ENCODE data around the gene FOSB. TPM values are rescaled to one million over a fixed set of nuclear protein-coding genes. Genes with fewer than 3 reads are reported as not detected.
"Not testable (repeated sequence)": the region's sequence is repeated elsewhere in the genome, so short reads cannot be mapped to it uniquely, and the experiment has no call there.

The FOSB gene
- total RNA-seq, 2 experiments from 2014 or later, result 2.8 to 3.9 TPM

DNA sequence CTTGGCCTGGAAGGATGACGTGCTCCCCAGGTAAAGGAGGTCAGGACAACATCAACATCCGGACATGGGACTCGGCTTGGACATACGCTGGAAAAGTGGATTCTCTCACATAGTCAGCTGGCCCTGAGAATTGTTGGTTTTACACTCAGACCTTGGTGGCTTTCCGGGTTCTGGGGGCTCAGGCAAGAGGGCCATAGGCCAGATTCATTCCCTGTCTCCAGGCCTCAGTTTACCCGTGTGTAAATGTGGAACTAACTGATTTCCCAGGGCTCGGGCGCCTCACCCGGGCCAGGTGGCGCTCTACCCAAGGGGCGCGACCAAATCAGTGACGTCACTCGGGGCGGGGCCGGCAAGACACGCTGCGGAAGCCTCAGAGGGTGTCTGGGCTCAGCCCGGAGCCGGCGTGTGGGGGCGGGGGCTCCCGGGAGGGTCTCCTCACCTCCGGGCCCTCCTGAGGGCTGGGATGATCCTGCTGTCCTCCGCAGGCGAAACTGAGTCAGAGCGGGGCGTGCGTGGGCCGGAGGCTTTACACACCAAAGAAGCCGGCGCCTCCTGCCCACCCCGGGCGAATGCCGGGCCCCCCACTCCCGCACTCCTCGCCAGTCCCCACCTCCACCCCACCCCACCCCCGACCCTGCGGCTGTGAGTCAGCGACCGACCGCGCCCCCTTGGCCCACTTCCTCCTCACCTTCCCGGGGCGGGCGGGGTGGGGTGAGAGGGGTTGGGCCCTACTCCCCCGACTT lies 38.6 kb downstream of the FOSB start:
- ChIA-PET CTCF (interaction anchor here (0.6 to 2.2 kb wide), 9 partner anchors 9 to 132 kb away, joined by 3 to 12 read pairs (median 6); partner anchors contain the start of genes EML2 and RTN2), POLR2A (interaction anchor here (0.7 kb wide), 1 partner anchor 28 kb away, joined by 4 read pairs; no protein-coding TSS in a partner anchor)

DNA sequence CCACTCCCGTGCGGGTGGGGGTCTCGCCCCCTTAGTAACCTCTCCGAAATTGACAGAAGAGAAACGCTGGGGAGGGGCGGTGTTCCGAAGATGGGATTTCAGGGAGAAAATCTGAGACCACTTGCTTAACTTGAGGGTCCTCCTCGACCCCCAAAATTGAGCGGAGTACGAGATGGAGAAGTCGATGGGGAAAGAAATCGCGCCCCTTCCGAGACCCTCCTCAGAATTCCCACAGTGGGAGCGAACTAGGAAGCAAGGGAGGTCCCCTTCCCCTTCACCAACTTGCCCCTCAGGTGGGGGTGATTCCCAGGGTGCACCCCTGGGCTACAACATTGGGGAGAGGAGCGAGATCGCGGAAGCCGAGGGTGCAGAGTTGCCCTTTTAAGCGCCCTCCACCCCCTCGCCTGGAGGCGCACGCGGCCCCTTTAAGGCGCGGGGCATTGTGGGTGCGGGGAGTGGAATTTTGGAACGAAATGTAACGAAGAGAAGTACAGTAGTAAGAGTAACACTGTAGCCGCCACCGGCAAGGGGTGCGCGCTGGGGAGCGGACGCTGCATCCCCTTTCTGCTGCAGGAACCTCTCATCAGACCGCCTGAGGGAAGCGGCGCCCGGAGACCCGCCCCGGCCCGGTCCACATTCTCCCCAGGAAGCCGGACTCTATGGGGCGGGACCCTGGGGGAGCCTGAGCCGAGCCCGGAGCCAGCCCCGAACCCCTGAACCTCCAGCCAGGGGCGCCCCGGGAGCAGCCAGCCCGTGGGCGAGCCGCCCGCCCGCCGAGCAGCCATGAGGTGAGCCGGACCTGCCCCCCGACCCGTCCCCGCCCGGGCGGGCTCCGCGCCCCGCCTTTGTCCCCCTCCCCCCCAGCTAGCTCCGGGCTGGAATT lies 39.4 kb downstream of the FOSB start, which contains the start of gene VASP:
Gene VASP (plus strand): TSS at position 491 of the 883 bp plus-strand sequence. CDS start 293 bp downstream, at position 784.
- POLR2A ChIA-PET, result interaction anchor here (0.5 to 1.3 kb wide), 3 partner anchors 56 to 137 kb away, joined by 3 to 10 read pairs (median 4); no protein-coding TSS in a partner anchor
- CTCF ChIA-PET, result interaction anchor here (1.4 to 1.6 kb wide), 2 partner anchors 13 to 135 kb away, joined by 5 to 7 read pairs; no protein-coding TSS in a partner anchor

- ChIA-PET CTCF (interaction anchor here (1.0 to 1.6 kb wide), 4 partner anchors 8 to 134 kb away, joined by 3 to 7 read pairs (median 4); no protein-coding TSS in a partner anchor), POLR2A (interaction anchor here (0.5 to 1.3 kb wide), 3 partner anchors 56 to 136 kb away, joined by 3 to 10 read pairs (median 4); no protein-coding TSS in a partner anchor)
Observed at GRCh38 chr19:45507872-45508416, 40.1 kb downstream of the FOSB start.

GRCh38 chr19:45508417-45508860 lies 40.6 kb downstream of the FOSB start:
- POLR2A ChIA-PET, result interaction anchor here (1.2 to 1.3 kb wide), 2 partner anchors 133 to 136 kb away, joined by 4 to 10 read pairs; no protein-coding TSS in a partner anchor
- CTCF ChIA-PET, result interaction anchor here (1.0 to 1.6 kb wide), 4 partner anchors 9 to 134 kb away, joined by 3 to 7 read pairs (median 4); no protein-coding TSS in a partner anchor

DNA sequence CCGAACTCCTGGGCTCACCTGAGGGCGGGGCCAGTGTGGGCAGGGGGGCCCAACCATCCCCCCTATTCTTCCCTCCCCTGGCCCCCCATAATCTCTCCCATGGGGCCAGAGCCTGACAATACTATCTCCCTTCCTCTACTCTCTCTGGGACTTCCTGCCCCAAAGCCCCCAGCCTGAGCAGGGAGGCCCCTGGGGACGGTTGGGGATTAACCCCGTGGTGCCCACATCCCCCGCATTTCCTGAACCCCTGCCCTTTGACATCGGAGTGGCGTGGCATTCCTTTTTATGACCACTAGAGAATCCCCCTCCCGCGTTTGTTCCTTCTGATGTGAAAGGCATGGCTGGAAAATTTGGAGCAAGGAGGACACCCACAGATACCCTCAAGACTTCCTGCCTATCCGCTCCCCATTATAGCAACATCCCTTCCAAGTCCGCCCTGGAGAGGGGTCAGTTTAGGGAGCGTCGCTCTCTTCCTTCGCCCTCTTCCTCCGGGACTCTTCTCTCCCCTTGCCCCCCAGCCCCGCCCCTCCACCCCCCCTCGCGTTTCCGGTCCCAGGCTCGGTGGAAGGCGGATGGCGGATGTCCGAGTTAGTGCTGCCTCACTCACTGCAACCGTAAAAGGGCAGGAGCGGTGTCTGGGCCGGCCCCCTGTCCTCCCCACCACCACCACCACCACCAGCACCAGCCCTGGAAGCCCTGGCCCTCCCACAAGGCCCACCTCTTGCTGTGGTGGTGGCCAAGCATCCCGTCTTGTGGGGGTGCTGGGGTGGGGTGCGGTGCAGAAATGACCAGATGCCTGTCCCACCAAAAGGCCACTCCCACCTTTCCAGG lies 41.3 kb downstream of the FOSB start:
- ChIA-PET CTCF (interaction anchor here (0.6 to 1.8 kb wide), 7 partner anchors 9 to 268 kb away, joined by 3 to 7 read pairs (median 3); partner anchors contain the start of gene PPM1N), POLR2A (interaction anchor here (1.2 kb wide), 1 partner anchor 135 kb away, joined by 4 read pairs; no protein-coding TSS in a partner anchor)

DNA sequence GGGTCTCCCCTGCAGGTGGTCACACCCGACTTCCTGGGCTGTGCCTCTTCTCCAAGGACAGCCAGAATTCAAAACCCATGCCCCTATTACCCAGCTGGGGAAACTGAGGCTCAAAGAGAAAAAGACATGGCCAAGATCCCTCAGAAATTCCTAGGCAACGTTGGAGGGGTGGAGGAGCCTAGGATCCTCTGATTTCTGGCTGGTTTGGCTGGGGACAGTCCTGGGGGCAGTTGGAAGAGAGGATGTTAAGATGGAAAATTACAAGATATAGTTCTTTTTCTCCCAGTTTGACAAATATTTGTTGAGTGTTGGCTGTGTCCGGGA lies 41.9 kb downstream of the FOSB start:
- POLR2A ChIA-PET, result no interaction called here
- CTCF ChIA-PET, result interaction anchor here (0.6 to 1.8 kb wide), 5 partner anchors 12 to 268 kb away, joined by 3 to 7 read pairs (median 3); partner anchors contain the start of gene PPM1N

DNA sequence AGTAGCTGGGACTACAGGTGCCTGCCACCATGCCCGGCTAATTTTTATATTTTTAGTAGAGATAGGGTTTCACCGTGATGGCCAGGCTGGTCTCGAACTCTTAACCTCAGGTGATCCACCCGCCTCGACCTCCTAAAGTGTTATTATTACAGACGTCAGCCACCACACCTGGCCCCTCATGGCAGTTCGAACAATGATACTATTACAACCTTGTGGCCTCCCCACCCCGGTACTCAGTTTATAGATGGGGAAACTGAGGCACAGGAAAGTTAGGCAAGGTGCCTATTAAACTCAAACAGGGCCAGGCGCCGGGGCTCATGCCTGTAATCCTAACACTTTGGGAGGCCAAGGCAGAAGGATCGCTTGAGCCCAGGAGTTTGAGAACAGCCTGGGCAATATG lies 42.6 kb downstream of the FOSB start:
- POLR2A ChIA-PET, result not testable (repeated sequence)
- CTCF ChIA-PET, result interaction anchor here (0.5 to 1.8 kb wide), 5 partner anchors 12 to 158 kb away, joined by 3 to 7 read pairs (median 3); partner anchors contain the start of gene PPM1N

DNA sequence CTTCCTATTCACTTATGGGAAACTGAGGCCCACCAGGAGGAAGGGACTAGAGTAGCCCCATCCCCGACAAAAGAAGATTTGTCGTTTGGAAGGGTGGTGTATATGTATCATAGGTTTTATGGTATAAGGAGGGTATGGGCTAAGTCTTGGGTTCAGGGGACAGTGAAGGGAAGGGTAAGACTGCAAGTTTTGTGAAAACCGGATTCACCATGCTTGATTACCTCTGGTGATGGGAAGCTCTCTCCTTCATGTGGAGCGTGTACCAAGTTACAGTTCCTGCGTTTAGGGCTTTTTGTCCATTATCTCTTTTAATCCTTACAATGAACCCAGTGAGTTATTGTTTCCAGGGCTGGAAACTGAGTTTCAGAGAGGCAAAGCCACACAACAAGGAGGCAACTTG lies 43.3 kb downstream of the FOSB start:
- ChIA-PET POLR2A (no interaction called here), CTCF (interaction anchor here (0.5 to 1.8 kb wide), 4 partner anchors 32 to 761 kb away, joined by 3 to 7 read pairs (median 4); no protein-coding TSS in a partner anchor)

DNA sequence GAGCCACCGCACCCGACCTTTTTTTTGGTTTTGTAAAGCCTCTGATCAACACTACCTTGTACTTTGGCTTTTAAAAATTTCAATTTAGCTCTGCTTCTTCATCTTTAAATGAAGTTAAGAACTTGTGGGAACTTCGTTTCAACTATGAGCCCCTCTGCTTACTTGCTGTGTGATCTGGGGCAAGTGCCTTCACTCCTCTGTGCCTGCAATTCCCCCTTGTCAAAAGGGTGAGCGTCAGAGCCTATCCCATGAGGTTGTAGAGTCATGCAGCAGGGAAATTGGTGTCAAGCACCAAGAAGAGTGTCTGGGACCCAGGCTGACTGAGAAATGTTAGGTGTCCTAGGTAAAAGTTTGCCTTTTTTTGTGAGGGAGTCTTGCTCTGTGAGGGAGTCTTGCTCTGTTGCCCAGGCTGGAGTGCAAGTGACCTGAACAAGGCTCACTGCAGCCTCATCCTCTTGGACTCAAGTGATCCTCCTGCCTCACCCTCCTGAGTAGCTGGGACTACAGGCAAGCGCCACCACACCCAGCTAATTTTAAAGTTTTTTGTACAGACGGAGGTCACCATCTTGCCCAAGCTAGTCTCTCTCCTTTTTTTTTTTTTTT lies 45.2 kb downstream of the FOSB start:
- POLR2A ChIA-PET, result no interaction called here

GRCh38 chr19:45514376-45515051 lies 46.7 kb downstream of the FOSB start:
- ChIA-PET POLR2A (interaction anchor here (1.5 kb wide), 1 partner anchor 127 kb away, joined by 3 read pairs; no protein-coding TSS in a partner anchor), CTCF (interaction anchor here (1.0 to 2.9 kb wide), 5 partner anchors 9 to 178 kb away, joined by 3 to 16 read pairs (median 5); partner anchors contain the start of gene QPCTL)

More for the DNA sequence above, 45.2 kb downstream of the FOSB start:
- CTCF ChIA-PET, result interaction anchor here (0.7 to 1.2 kb wide), 2 partner anchors 27 to 43 kb away, joined by 3 read pairs; no protein-coding TSS in a partner anchor

DNA sequence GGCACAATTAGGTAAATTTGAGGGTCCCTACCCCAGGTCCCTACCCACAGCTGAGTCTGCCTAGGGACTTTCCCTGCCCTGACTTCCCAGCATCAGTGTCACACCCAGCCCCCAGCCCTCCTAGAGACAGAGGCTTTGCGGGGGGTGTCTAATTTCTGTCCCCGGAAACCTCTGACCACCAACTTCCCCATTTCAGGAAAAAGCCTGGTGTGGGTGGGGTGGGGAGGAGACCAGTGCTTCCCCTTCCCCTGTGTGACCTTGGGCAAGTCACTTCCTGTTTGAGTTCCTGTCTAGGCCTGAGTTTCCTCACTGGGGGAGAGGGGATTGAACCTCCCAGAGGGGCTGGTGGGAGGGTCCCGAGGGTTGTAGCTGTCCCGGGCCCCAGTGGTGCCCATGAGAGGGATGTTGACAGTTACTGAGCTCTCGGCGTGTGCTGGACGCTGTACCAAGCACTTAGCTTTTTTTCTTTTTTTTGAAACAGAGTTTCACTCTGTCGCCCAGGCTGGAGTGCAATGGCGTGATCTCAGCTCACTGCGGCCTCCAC lies 47.4 kb downstream of the FOSB start:
- ChIA-PET POLR2A (interaction anchor here (0.7 to 1.5 kb wide), 2 partner anchors 47 to 126 kb away, joined by 3 to 6 read pairs; no protein-coding TSS in a partner anchor), CTCF (interaction anchor here (1.0 to 2.9 kb wide), 8 partner anchors 10 to 177 kb away, joined by 3 to 16 read pairs (median 4); partner anchors contain the start of gene QPCTL)

GRCh38 chr19:45515807-45516401 lies 48.1 kb downstream of the FOSB start:
- ChIA-PET POLR2A (interaction anchor here (0.6 to 1.5 kb wide), 3 partner anchors 47 to 169 kb away, joined by 3 to 6 read pairs (median 3); no protein-coding TSS in a partner anchor), CTCF (interaction anchor here (0.6 to 2.9 kb wide), 10 partner anchors 10 to 177 kb away, joined by 3 to 16 read pairs (median 4); partner anchors contain the start of genes GPR4 and QPCTL)

DNA sequence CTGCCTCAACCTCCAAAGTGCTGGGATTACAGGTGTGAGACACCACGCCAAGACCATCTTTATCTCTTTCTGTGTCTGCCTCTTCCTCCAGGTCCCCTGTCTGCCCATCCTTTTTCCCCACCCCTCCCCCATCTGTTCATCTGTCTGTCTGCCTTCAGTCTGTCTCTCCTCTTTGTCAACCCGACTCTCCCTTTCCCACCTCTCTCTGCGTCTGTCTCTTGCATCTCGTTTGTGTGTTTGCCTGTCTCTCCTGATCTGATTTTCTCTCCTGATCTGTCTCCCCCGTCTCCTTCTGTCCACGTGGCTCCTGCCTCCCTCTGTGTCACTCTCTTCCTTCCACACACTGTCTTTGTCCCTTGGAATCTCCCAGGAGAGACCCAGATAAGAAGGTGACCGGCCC lies 49.4 kb downstream of the FOSB start:
- ChIA-PET CTCF (interaction anchor here (0.6 to 2.9 kb wide), 3 partner anchors 13 to 768 kb away, joined by 3 to 16 read pairs (median 4); no protein-coding TSS in a partner anchor), POLR2A (no interaction called here)

DNA sequence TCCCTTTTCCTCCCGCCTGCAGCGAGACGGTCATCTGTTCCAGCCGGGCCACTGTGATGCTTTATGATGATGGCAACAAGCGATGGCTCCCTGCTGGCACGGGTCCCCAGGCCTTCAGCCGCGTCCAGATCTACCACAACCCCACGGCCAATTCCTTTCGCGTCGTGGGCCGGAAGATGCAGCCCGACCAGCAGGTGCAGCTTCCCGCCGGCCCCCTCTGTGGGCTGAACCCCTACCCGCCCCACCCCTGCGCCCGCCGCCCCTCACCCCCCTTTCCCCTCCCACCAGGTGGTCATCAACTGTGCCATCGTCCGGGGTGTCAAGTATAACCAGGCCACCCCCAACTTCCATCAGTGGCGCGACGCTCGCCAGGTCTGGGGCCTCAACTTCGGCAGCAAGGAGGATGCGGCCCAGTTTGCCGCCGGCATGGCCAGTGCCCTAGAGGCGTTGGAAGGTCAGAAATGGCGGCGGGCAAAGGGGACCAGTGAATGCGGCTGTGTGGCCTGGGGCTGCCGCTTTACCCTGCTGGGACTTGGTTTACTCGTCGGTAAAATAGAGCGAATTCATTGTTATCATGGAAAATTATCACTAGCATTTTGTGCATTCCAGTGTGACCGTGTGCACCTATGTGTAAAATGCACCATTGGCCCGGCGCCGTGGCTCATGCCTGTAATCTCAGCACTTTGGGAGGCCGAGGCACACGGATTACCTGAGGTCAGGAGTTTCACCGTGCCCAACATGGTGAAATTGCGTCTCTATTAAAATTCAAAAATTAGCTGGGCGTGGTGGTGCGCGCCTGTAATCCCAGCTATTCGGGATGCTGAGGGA lies 50.1 kb downstream of the FOSB start:
- CTCF ChIA-PET, result interaction anchor here (0.7 to 1.5 kb wide), 2 partner anchors 12 to 13 kb away, joined by 4 read pairs; no protein-coding TSS in a partner anchor
- POLR2A ChIA-PET, result no interaction called here

- CTCF ChIA-PET, result interaction anchor here (0.7 kb wide), 1 partner anchor 13 kb away, joined by 4 read pairs; no protein-coding TSS in a partner anchor
Observed at GRCh38 chr19:45518469-45518826, 50.7 kb downstream of the FOSB start.

More at GRCh38 chr19:45518469-45518826, 50.7 kb downstream of the FOSB start:
- POLR2A ChIA-PET, result no interaction called here

Measured in activated CD8-positive, alpha-beta memory T cell treated with anti-CD3 and anti-CD28 coated beads for 36 hours (primary cell).